M059J (cell line): Measurements from ENCODE around the gene RPLP2. TPM values are rescaled to one million over a fixed set of nuclear protein-coding genes. Genes with fewer than 3 reads are reported as not detected.

ENCODE experiments used
- DNase-seq: peaks from one replicate; pipeline ENCODE4 v3.0.0-alpha.2; 2012; ENCODE audit warnings: low read depth
- total RNA-seq: library from RNA; depleted of rRNA; stranded (reverse); fragments of >200 nt; shearing (Covaris generic); gene quantifications from 2 replicates; pipeline ENCODE4 v1.2.3, GENCODE V29; 2014

Gene RPLP2
- total RNA-seq, 1 experiment from 2014 or later = 877 TPM

DNA sequence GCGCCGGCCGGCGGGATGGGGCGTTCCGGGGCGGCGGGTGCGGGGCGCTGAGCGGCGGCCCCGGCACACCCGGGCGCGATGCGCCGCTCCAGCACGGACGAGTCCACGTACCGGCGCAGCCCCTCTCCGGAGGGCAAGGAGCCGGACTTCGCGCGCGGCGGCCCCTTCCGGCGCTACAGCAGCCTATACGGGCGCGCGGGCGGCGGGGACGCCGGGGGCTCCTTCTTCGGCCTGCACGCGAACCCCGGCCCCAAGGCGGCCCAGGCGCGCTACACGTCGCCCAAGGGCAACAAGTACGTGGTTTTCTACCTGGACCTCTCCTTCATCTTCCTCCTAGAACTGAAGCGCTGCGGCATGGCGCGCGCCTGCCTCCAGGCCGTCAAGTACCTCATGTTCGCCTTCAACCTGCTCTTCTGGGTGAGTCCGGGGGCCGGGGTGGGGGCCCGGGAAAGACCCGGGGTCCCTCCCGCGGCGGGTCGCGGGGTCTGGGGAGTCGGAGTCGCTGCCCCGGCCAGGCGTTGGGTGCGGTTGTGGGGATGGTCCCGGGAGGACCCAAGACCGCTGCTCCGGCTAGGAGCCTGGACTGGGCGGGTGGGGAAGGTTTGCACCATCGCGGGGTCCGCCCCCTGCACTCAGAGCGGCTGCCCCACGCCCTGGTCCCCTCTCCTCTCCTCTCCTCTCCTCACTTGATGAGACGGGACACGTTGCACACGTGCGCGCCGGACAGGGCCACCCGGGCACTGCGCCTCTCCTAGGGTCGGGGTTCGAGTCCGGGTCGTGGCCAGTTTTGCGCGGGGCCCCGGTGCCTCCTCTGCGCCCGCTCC lies 40.4 kb downstream of the RPLP2 start:
- no peak for DNase-seq

DNA sequence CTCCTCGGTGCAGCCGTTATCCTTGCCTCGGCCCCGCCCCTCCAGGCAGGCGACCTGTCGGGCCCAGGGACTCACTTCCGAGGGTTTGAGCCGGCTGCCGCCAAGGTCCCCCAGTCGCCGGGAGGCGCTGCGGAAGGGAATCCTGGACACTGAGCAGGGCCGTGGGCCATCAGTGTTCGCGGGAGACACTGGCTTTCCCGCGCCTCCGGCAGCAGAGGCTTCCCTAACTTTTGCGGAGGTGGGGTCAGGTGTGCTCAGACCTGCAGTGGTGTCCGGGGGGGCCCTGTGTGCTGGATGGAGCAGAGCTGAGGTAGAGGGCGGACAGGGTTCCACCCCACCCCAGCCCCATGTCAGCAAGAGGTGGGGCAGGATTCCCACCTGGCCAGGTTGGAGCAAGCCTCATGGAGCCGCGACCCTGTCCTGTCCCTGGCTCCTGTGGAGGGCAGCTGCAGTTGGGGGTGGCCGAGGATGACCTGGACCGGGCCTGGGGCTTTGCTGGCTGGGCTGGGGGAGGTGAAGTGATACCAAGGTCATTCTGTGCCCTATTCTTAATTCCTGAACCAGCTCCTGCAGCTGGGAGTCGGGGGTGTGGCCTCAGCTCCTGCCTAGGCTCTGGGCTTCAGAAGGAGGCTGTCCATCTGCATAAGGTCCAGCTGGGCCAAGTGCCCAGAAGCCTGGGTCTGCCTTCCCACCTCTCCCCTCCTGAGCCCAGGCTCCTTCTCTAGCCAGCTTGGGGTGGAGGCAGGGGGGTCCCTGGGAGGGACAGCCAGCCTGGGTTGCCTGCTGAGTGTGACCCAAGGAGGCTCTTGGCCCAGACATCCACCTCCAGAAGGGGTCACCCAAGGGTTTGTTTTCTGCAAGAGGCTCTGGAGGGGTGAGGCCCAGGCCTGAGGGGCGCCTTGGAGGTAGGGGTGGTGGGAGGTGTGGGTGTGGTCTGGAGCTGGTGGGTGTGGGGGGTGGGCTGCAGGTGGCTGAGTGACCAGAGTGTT lies 41.3 kb downstream of the RPLP2 start:
- no peak for DNase-seq

- no peak for DNase-seq
Measured at GRCh38 chr11:852762-853161, 43.0 kb downstream of the RPLP2 start.

DNA sequence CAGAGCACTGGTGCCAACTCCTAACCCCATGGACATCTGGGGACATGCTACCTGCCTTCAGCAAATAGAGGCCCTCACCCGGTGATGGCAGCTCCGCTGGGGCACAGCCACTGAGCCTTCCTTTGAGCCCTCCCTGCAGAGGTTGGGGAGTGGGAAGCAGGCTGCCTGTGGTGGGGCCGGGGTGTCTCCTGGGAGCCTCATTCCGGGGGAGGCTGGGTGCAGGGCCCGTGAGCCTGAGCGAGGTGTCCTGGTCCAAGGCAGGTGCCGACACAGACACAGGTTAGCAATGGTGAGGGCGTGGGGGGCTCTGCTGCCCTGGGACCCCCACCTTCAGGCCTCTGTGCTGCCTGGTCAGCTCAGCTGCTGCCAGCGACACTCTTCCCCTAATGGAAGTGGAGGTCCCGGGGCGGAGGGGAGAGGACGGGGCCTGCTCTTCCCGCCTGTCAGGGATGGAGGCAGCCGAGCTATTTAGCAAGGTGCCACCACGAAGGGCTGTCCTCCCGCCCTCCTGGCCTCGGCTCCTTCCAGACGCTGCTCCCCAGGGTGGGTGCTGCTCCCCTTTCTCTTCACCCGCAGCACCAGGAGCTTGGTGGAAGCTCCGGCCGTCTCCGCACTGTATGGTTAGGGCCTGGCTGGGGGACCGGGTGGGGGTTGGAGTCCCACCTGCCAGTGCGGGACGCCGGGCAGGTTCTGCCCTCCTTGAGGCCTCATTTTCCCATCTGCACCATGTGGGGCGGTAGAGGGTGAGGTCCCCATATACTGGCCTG lies 44.1 kb downstream of the RPLP2 start:
- no peak for DNase-seq

GRCh38 chr11:854601-855329 lies 45.0 kb downstream of the RPLP2 start:
- DNase-seq = no peak

GRCh38 chr11:855330-855674 lies 45.5 kb downstream of the RPLP2 start:
- DNase-seq = no peak

GRCh38 chr11:855796-856195 lies 46.0 kb downstream of the RPLP2 start:
- DNase-seq = no peak

GRCh38 chr11:856397-856796 lies 46.6 kb downstream of the RPLP2 start:
- DNase-seq = no peak

DNA sequence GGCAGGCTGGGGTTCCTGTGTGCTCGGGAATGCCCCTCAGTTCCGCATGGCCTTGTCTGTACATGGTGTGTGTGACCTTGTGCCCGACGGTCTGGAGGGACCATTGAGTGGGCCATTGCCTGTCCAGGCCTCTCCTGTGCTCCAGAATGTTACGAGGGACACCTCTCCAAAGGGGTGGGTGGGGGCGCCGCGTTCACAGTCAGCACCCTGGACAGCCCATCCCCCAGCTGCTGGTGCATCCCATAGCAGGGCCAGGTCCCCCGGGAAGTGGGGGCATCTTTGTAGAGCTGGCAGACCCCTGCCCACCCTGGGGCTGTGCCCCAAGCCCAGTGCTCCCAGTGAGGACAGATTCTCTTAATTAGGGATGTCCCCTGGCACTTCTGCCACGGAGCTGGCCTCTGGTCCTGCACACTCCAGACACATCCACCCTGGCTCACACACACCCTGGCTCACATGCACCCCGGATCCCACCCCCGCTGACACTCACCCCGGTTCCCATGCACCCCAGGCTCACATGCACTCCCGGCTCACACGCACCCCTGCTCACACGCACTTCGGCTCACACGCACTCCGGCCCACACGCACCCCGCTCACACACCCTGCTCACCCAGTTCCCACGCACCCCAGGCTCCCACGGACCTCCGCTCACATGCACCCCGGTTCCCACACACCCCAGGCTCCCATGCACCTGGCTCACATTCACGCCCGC lies 48.4 kb downstream of the RPLP2 start:
- no peak for DNase-seq

- DNase-seq = no peak
Measured at GRCh38 chr11:858762-859339, 49.1 kb downstream of the RPLP2 start.

DNA sequence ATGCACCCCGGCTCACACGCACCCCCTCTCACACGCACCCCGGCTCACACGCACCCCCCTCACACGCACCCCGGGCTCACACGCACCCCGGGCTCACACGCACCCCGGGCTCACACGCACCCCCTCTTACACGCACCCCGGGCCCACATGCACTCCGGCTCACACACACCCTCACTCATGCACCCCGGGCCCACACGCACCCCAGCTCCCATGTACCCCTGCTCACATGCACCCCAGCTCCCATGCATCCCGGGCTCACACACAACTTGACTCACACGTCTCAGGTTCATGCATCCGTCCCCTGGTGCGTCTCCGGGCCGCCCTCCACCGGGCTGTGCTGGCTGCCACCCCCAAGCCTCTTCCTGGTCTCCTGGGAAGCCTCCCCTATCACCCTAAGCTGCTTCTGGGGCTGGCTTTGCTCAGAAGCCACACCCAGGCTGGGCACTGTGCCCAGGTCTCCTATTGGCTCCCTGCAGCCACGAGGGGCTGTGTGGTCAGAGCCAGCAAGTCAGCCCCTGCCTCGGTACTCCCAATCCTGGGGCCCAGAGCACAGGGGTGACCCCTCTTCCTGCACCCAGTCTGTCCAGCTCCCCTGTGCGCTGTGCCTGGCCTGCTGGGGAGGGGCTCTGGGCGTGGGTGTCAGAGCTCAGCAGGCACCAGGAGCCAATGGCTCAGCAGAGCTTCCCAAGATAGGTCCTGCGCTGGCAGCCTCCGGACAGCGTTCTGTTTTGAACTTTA lies 49.8 kb downstream of the RPLP2 start:
- DNase-seq = no peak

GRCh38 chr11:860234-861104 lies 50.7 kb downstream of the RPLP2 start:
- DNase-seq = no peak

DNA sequence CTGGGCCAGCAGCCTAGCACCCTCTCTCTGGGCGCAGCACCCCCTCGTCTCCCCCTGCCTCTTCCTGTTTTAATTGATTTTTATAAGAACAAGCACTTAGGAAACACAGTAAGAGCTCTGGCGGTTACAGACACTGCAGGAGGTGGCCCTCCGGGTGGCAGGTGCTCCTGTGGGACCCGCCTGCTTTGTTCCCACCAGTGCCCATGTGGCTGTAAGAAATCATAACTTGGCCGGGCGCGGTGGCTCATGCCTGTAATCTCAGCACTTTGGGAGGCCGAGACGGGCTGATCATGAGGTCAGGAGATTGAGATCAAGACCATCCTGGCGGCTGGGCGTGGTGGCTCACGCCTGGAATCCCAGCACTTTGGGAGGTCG lies 51.3 kb downstream of the RPLP2 start:
- no peak for DNase-seq

GRCh38 chr11:862081-862661 lies 52.4 kb downstream of the RPLP2 start:
- DNase-seq = no peak
